Gastrocnemius medialis (tissue), 4 donors: ENCODE data around the gene ZNF775.

Experiments
- POLR2A ChIP-seq, 2 donors: fragments of 450-650 bp; IDR thresholded peaks; one replicate each; pipeline ENCODE4 v1.6.1; 2017; ENCODE audit warnings: antibody characterized with exemption in 2 of 2, mild to moderate bottlenecking in 2 of 2, moderate library complexity in 2 of 2
- TF ChIP-seq, protein P1 (sequence below), 5 experiments: fragments of 450-650 bp in 3 of 5; fragments of 200-600 bp in 2 of 5; sonication (generic) in 2 of 5; IDR thresholded peaks in 4 of 5; conservative IDR thresholded peaks in 1 of 5; 1 replicate in 4 of 5; 2 replicates in 1 of 5; pipeline ENCODE4 v1.5.1; 2016 to 2019; ENCODE audit warnings: antibody characterized with exemption in 5 of 5, mild to moderate bottlenecking in 3 of 5, moderate library complexity in 3 of 5

DNA sequence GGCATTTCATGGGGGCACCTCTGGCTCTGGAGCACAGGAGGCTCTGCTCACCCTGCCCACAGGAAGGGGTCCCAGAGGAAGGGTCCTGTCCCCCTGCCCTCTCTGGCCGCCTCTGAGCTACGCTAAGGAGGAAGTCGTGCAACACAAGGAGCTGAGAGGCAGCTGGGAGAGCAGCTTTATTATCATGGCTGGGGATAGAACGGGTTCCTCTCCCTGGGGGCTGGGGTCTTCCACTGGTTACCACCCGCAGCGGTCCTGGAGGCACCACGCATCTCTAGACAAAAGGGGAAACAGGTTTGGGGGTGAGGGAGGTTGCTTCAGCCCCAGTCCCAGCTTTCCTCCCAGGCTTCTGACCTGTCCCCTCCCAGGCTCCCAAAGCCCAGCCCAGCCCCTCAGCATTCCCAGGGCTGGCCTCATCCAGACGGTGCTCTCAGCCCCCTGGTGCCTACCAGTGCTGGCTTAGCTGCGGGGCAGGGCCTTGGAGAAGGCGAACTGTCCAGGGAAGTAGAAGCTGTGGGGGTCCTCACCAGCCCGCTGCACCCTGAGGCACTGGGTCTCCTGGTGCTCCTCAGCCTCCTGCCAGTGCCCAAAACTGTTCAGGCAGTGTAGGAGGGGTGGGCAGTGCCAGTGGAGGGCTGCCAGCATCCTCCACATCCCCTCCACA is 40.8 kb upstream of the ZNF775 start:
- TF ChIP-seq, protein P1, sequence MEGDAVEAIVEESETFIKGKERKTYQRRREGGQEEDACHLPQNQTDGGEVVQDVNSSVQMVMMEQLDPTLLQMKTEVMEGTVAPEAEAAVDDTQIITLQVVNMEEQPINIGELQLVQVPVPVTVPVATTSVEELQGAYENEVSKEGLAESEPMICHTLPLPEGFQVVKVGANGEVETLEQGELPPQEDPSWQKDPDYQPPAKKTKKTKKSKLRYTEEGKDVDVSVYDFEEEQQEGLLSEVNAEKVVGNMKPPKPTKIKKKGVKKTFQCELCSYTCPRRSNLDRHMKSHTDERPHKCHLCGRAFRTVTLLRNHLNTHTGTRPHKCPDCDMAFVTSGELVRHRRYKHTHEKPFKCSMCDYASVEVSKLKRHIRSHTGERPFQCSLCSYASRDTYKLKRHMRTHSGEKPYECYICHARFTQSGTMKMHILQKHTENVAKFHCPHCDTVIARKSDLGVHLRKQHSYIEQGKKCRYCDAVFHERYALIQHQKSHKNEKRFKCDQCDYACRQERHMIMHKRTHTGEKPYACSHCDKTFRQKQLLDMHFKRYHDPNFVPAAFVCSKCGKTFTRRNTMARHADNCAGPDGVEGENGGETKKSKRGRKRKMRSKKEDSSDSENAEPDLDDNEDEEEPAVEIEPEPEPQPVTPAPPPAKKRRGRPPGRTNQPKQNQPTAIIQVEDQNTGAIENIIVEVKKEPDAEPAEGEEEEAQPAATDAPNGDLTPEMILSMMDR (IDR thresholded peaks at IDR 0.05 in 4 of 5, conservative IDR thresholded peaks at IDR 0.05 in 1 of 5), result no peak
- no peak for TF ChIP-seq POLR2A (IDR thresholded peaks at IDR 0.05)
